K562 (cell line): ENCODE measurements around the gene GSKIP. TPM values are rescaled to one million over a fixed set of nuclear protein-coding genes. Genes with fewer than 3 reads are reported as not detected.

ENCODE experiments used
- ATAC-seq: fragments of 200-7000 bp; cut with Tn5 transposase; 3 replicates; pipeline ENCODE4 v1.9.1; 2020; ENCODE audit warnings: moderate library complexity
- BruUV-seq: library from RNA; stranded (reverse); fragments of 400-500 nt; replicated peaks from 2 replicates; lab custom pipeline; 2021; lab: Mats Ljungman, UMichigan
- CTCF ChIA-PET: fragments of 300-600 bp; formaldehyde crosslinking; extraction: SDS; loops from one replicate; lab custom pipeline; 2021; ENCODE audit warnings: low intra/inter-chr PET ratio; lab: Yijun Ruan, JAX
- POLR2A ChIA-PET: fragments of 300-600, 350-650 bp; sonication (Branson Sonifier 250); formaldehyde crosslinking; extraction: SDS; loops from one replicate; lab custom pipeline; 2021; ENCODE audit warnings: antibody characterized with exemption, inconsistent platforms; lab: Yijun Ruan, JAX
- DNase-seq, 4 experiments: peaks; one replicate each; pipeline versions ENCODE4 v3.0.0 to v3.0.0-alpha.2; 2011 to 2018; ENCODE audit warnings: low spot score in 3 of 4, mixed read lengths in 3 of 4; ENCODE audit errors: extremely low read depth in 1 of 4
- FAIRE-seq: peaks from 2 replicates; lab custom pipeline; 2011; peaks lifted over from hg19 to GRCh38; lab: Jason Lieb, UNC
- H2AFZ ChIP-seq: 2 replicates; pipeline ENCODE4 v1.6.0; 2011; ENCODE audit warnings: low read depth, low read length, control low read depth, inconsistent platforms
- H3K27ac ChIP-seq: fragments of 200-600 bp; 3 replicates; pipeline ENCODE4 v1.8.0; 2011; ENCODE audit warnings: low read depth, mild to moderate bottlenecking, control low read depth, inconsistent platforms, low read length, moderate library complexity, mixed read lengths; ENCODE audit errors: extremely low read depth
- H3K27me3 ChIP-seq, 2 experiments: fragments of 300-600 bp in 1 of 2; 2 replicates in 1 of 2; 3 replicates in 1 of 2; pipeline versions ENCODE4 v1.6.0 to v1.8.0; 2011; ENCODE audit warnings: inconsistent platforms in 2 of 2, low read length in 2 of 2, mild to moderate bottlenecking in 1 of 2, mixed read lengths in 1 of 2, moderate library complexity in 1 of 2; ENCODE audit not compliant: control insufficient read depth in 2 of 2, insufficient read depth in 2 of 2
- H3K36me3 ChIP-seq: fragments of 300-600 bp; 3 replicates; pipeline ENCODE4 v1.8.0; 2011; ENCODE audit warnings: mild to moderate bottlenecking, low read length, inconsistent platforms; ENCODE audit not compliant: control insufficient read depth, insufficient read depth
- H3K4me1 ChIP-seq, 2 experiments: fragments of 200-600 bp in 1 of 2; replicated peaks in 1 of 2; 2 replicates in 1 of 2; 3 replicates in 1 of 2; pipeline versions ENCODE4 v1.5.1 to v1.8.0; 2011; ENCODE audit warnings: inconsistent platforms in 2 of 2, low read length in 2 of 2, mild to moderate bottlenecking in 1 of 2, mixed read lengths in 1 of 2, moderate library complexity in 1 of 2; ENCODE audit not compliant: control insufficient read depth in 2 of 2, insufficient read depth in 2 of 2
- H3K4me2 ChIP-seq: 2 replicates; pipeline ENCODE4 v1.6.1; 2011; ENCODE audit warnings: low read length, control low read depth, inconsistent platforms, mixed read lengths; ENCODE audit not compliant: insufficient read depth
- H3K4me3 ChIP-seq: fragments of 200-600 bp; sonication (generic), shearing (Covaris generic); 2 replicates; pipeline ENCODE4 v1.5.1; 2016; ENCODE audit warnings: control low read depth, inconsistent platforms
- H3K79me2 ChIP-seq: fragments of 200-600 bp; 3 replicates; pipeline ENCODE4 v1.8.0; 2011; ENCODE audit warnings: low read length, inconsistent platforms; ENCODE audit not compliant: control insufficient read depth, insufficient read depth
- H3K9ac ChIP-seq, 2 experiments: 2 replicates each; pipeline versions ENCODE4 v1.6.0 to v1.6.1; 2011; ENCODE audit warnings: low read depth in 2 of 2, low read length in 2 of 2, control low read depth in 1 of 2, inconsistent platforms in 1 of 2, mild to moderate bottlenecking in 1 of 2, mixed read lengths in 1 of 2; ENCODE audit not compliant: insufficient read depth in 1 of 2
- H3K9me1 ChIP-seq: one replicate; pipeline ENCODE4 v1.6.0; 2011; ENCODE audit warnings: inconsistent platforms, mild to moderate bottlenecking, low read length, moderate library complexity; ENCODE audit not compliant: control insufficient read depth, insufficient read depth
- H3K9me3 ChIP-seq: replicated peaks from 2 replicates; pipeline ENCODE4 v1.5.1; 2011; ENCODE audit warnings: low read depth, low read length, inconsistent platforms; ENCODE audit not compliant: control insufficient read depth, insufficient read depth
- H4K20me1 ChIP-seq: replicated peaks from 2 replicates; pipeline ENCODE4 v1.6.1; 2011; ENCODE audit warnings: low read length, inconsistent platforms, mixed read lengths; ENCODE audit not compliant: control insufficient read depth, insufficient read depth
- BRD4 ChIP-seq: fragments of 200-600 bp; sonication (generic); IDR thresholded peaks from 2 replicates; pipeline ENCODE4 v1.6.1; 2017; ENCODE audit warnings: inconsistent platforms
- CXXC5 ChIP-seq: fragments of 250-450 bp; sonication (Bioruptor Pico); IDR thresholded peaks from 2 replicates; pipeline ENCODE4 v1.8.0; 2022; ENCODE audit warnings: inconsistent platforms, mild to moderate bottlenecking, moderate library complexity
- E2F5 ChIP-seq: sonication (generic); formaldehyde crosslinking; IDR thresholded peaks from 2 replicates; pipeline ENCODE4 v1.8.0; 2022; ENCODE audit warnings: mild to moderate bottlenecking, missing genetic modification reagents
- KDM1A ChIP-seq, 2 experiments: fragments of 450-650 bp; IDR thresholded peaks; 2 replicates each; pipeline ENCODE4 v1.6.1; 2016; ENCODE audit warnings: mild to moderate bottlenecking in 2 of 2
- KLF1 ChIP-seq: fragments of 450-650 bp; IDR thresholded peaks from 2 replicates; pipeline ENCODE4 v1.6.1; 2016; ENCODE audit warnings: missing genetic modification characterization, missing compliant biosample characterization
- MAZ ChIP-seq, 2 experiments: fragments of 450-650 bp in 1 of 2; sonication (generic) in 1 of 2; formaldehyde crosslinking; IDR thresholded peaks in 1 of 2; conservative IDR thresholded peaks in 1 of 2; 2 replicates each; pipeline versions ENCODE4 v1.4.0 to v1.5.0; 2020; ENCODE audit warnings: mild to moderate bottlenecking in 1 of 2, missing genetic modification reagents in 1 of 2
- MNT ChIP-seq, 2 experiments: fragments of 450-650 bp; conservative IDR thresholded peaks; 2 replicates each; pipeline ENCODE4 v1.6.1; 2017; ENCODE audit warnings: mild to moderate bottlenecking in 2 of 2, moderate library complexity in 2 of 2
- NCOA4 ChIP-seq: fragments of 450-650 bp; IDR thresholded peaks from 2 replicates; pipeline ENCODE4 v1.6.1; 2018; ENCODE audit warnings: mild to moderate bottlenecking; ENCODE audit not compliant: partially characterized antibody
- NR2C2 ChIP-seq, 2 experiments: fragments of 200-800 bp in 1 of 2; sonication (Bioruptor generic) in 1 of 2; sonication (generic) in 1 of 2; formaldehyde crosslinking in 1 of 2; IDR thresholded peaks; 2 replicates each; pipeline versions ENCODE4 v1.6.1 to v1.8.0; 2016 to 2022; ENCODE audit warnings: mild to moderate bottlenecking in 1 of 2, missing compliant biosample characterization in 1 of 2, missing genetic modification characterization in 1 of 2, missing genetic modification reagents in 1 of 2
- PATZ1 ChIP-seq: fragments of 250-450 bp; sonication (Bioruptor Pico); IDR thresholded peaks from 2 replicates; pipeline ENCODE4 v1.5.0; 2020; ENCODE audit warnings: mild to moderate bottlenecking, borderline replicate concordance
- RAD21 ChIP-seq, 2 experiments: fragments of 250-450 bp in 1 of 2; fragments of 450-650 bp in 1 of 2; sonication (Bioruptor Pico) in 1 of 2; formaldehyde crosslinking in 1 of 2; IDR thresholded peaks in 1 of 2; conservative IDR thresholded peaks in 1 of 2; 2 replicates each; pipeline versions ENCODE4 v1.4.0 to v1.8.0; 2020 to 2022; ENCODE audit warnings: mild to moderate bottlenecking in 2 of 2, moderate library complexity in 1 of 2
- RNF2 ChIP-seq: sonication (generic); IDR thresholded peaks from 2 replicates; pipeline ENCODE4 v1.6.1; 2016
- SMAD4 ChIP-seq: fragments of 250-450 bp; sonication (Bioruptor Pico); conservative IDR thresholded peaks from 2 replicates; pipeline ENCODE4 v1.8.0; 2021; ENCODE audit warnings: inconsistent platforms, mild to moderate bottlenecking, moderate library complexity
- TSC22D4 ChIP-seq: fragments of 450-650 bp; IDR thresholded peaks from 2 replicates; pipeline ENCODE4 v1.6.1; 2016; ENCODE audit warnings: missing genetic modification characterization, missing biosample characterization, control low read depth
- ZNF24 ChIP-seq: fragments of 450-650 bp; IDR thresholded peaks from 2 replicates; pipeline ENCODE4 v1.6.1; 2016
- ZNF395 ChIP-seq: fragments of 200-800 bp; sonication (Bioruptor generic); IDR thresholded peaks from 2 replicates; pipeline ENCODE4 v1.6.1; 2017; ENCODE audit warnings: missing genetic modification characterization, missing compliant biosample characterization
- ZNF436 ChIP-seq: fragments of 250-450, 450-650 bp; sonication (Bioruptor Pico); formaldehyde crosslinking; IDR thresholded peaks from 2 replicates; pipeline ENCODE4 v1.7.0; 2020; ENCODE audit warnings: mild to moderate bottlenecking
- WGBS: fragments of 100-300 bp; shearing (Covaris generic); methylation state at CpG from one replicate; pipeline ENCODE4 v1.1.6; 2016; ENCODE audit warnings: low coverage, mixed read lengths; ENCODE audit not compliant: insufficient coverage; ENCODE audit errors: missing lambda C conversion rate; 5-methylcytosine and 5-hydroxymethylcytosine counted together
- in situ Hi-C: fragments of 300-500 bp; cut with MboI; formaldehyde crosslinking; loops from 4 replicates; pipeline ENCODE4 v1.15.0; 2018; ENCODE audit warnings: inconsistent platforms, mixed read lengths
- intact Hi-C: fragments of 100-400 bp; cut with micrococcal nuclease; formaldehyde crosslinking; loops from 2 replicates; pipeline ENCODE4 v1.14.2; 2022
- polyA plus RNA-seq, 8 experiments: library from polyadenylated mRNA; depleted of rRNA in 4 of 8; stranded (reverse) in 5 of 8; unstranded in 3 of 8; fragments of >200 nt; fragmentation: Nextera tagmentation in 2 of 8; fragmentation: Illumina TruSeq in 1 of 8; extraction: Ambion mirVana in 2 of 8; extraction: Trizol in 1 of 8; gene quantifications; 2 replicates each; pipeline versions ENCODE4 v1.2.1 to v1.2.3, GENCODE V29; 2011 to 2014; ENCODE audit warnings: inconsistent platforms in 1 of 8, missing spikeins in 1 of 8
- total RNA-seq, 7 experiments: library from RNA; depleted of rRNA in 6 of 7; stranded (reverse); fragments of >200 nt in 6 of 7; fragmentation: Illumina TruSeq in 2 of 7; extraction: Trizol in 2 of 7; gene quantifications; 2 replicates each; pipeline versions ENCODE4 v1.2.1 to v1.2.3, GENCODE V29; 2011 to 2021; ENCODE audit warnings: low replicate concordance in 1 of 7

Gene GSKIP
- total and polyA plus RNA-seq, 9 of the 15 experiments (the other 6 are each of a cell fraction or from before 2014, with no cell fraction given): 12.9 to 58.9 (median 22.2) TPM

- TF ChIP-seq PATZ1: no peak
- no peak for TF ChIP-seq RNF2
- no peak for TF ChIP-seq MAZ (CRISPR knock-in tag; conservative IDR thresholded peaks at IDR 0.05 in 1 of 2, IDR thresholded peaks at IDR 0.05 in 1 of 2)
- no peak for TF ChIP-seq ZNF24
- TF ChIP-seq NR2C2 (CRISPR knock-in tag; IDR thresholded peaks at IDR 0.05): no peak
- TF ChIP-seq NR2C2 (tag; IDR thresholded peaks at IDR 0.05): no peak
- TF ChIP-seq RAD21 (CRISPR knock-in tag; conservative IDR thresholded peaks at IDR 0.05 in 1 of 2, IDR thresholded peaks at IDR 0.05 in 1 of 2): no peak
Observed at GRCh38 chr14:96324219-96324618, 39.1 kb upstream of the GSKIP start (continued).

- POLR2A ChIA-PET: no interaction called here
- in situ Hi-C loops (no loop called here), intact Hi-C loops (no loop called here)
- Histone ChIP-seq H3K36me3 (peaks cover 3% of the 10 kb centered on the region; the same call in 2 of the 3 replicates), H3K27me3 (no peaks in the 10 kb centered on the region), H3K4me1 (no peaks in the 10 kb centered on the region), H3K79me2 (no peaks in the 10 kb centered on the region), H2AFZ (no peak overlapping the region), H3K9me3 (no peaks in the 10 kb centered on the region), H4K20me1 (no peaks in the 10 kb centered on the region), H3K9me1 (no peaks in the 10 kb centered on the region), H3K4me2 (no peak overlapping the region), H3K4me3 (no peak overlapping the region), H3K27ac (no peak overlapping the region), H3K9ac (no peak overlapping the region)
- FAIRE-seq (no peak), DNase-seq (no peak), ATAC-seq (no peak)
- CTCF ChIA-PET: no interaction called here
- 80% methylated on average over 1 of the region's 1 CpG for WGBS
- no TSS peak for BruUV-seq
- TF ChIP-seq TSC22D4 (tag) (no peak), NCOA4 (no peak), SMAD4 (CRISPR knock-in tag) (no peak), KLF1 (tag) (no peak), CXXC5 (CRISPR knock-in tag) (no peak), BRD4 (no peak), ZNF436 (CRISPR knock-in tag) (no peak), ZNF395 (CRISPR knock-in tag) (no peak), E2F5 (CRISPR knock-in tag) (no peak), KDM1A (IDR thresholded peaks at IDR 0.05) (no peak), MNT (conservative IDR thresholded peaks at IDR 0.05) (no peak)
Observed at GRCh38 chr14:96338551-96338950, 24.8 kb upstream of the GSKIP start.
